IMR-90 (cell line): ENCODE measurements around the gene NECAB2. TPM values are rescaled to one million over a fixed set of nuclear protein-coding genes. Genes with fewer than 3 reads are reported as not detected.

ENCODE experiments used
- CHD1 ChIP-seq: IDR thresholded peaks from 2 replicates; pipeline ENCODE4 v1.6.1; 2012; ENCODE audit warnings: low read depth, low read length, improper control_type of control experiment
- ELK1 ChIP-seq: fragments of 150-350 bp; IDR thresholded peaks from 2 replicates; pipeline ENCODE4 v1.6.1; 2016; ENCODE audit warnings: low read depth, mild to moderate bottlenecking, low read length, moderate library complexity, borderline replicate concordance
- MXI1 ChIP-seq: IDR thresholded peaks from 2 replicates; pipeline ENCODE4 v1.6.1; 2012; ENCODE audit warnings: low read depth, mild to moderate bottlenecking, low read length, moderate library complexity, borderline replicate concordance
- polyA plus RNA-seq, 3 experiments: library from polyadenylated mRNA; depleted of rRNA; stranded (reverse); fragments of >200 nt; gene quantifications; 2 replicates each; pipeline ENCODE4 v1.2.3, GENCODE V29; 2012; ENCODE audit warnings: low replicate concordance in 1 of 3
- total RNA-seq: library from RNA; depleted of rRNA; stranded (reverse); fragments of >200 nt; gene quantifications from 2 replicates; pipeline ENCODE4 v1.2.3, GENCODE V29; 2012

Gene NECAB2
- total and polyA plus RNA-seq, 2 of the 4 experiments (the other 2 are of a cell fraction) = 0.27 TPM; not detected in 1

GRCh38 chr16:83952940-83953795 lies 14.9 kb upstream of the NECAB2 start, which contains the start of gene OSGIN1 (continued):
- TF ChIP-seq ELK1 = no peak
- peak; percentile 87 for TF ChIP-seq MXI1
- TF ChIP-seq CHD1 = no peak
